Endothelial cell of hepatic sinusoid (primary cell): Measurements from ENCODE around the gene GTPBP3.

ENCODE experiments used
- in situ Hi-C: cut with HindIII; loops from 2 replicates; pipeline ENCODE4 v1.10.0; 2017; ENCODE audit warnings: low sequenced_read_pairs

The GTPBP3 gene

GRCh38 chr19:17376935-17377600 lies 39.7 kb downstream of the GTPBP3 start, which contains the start of gene PLVAP:
PLVAP (minus strand) TSS chr19:17377342; CDS start chr19:17377288, 54 bp downstream.
- in situ Hi-C loops: no loop called here

DNA sequence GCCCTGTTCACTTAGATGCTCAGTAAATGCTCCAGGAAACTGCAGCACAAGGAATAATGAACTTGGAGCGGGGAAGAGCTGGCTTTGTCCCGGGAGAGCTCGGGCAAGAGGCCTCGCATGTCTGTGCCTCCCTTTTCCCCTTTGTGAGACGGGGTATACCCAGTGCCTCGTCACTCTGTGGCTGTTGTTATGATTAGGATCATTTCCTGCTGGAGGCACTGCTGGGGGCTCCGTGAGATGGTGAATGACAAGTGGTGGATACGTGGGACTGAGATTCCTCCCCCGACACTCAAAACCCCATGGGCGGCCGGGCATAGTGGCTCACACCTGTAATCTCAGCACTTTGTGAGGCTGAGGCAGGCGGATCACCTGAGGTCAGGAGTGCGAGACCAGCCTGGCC lies 40.9 kb downstream of the GTPBP3 start:
- in situ Hi-C loops: no loop called here

GRCh38 chr19:17379221-17379631 lies 41.9 kb downstream of the GTPBP3 start:
- in situ Hi-C loops: no loop called here

DNA sequence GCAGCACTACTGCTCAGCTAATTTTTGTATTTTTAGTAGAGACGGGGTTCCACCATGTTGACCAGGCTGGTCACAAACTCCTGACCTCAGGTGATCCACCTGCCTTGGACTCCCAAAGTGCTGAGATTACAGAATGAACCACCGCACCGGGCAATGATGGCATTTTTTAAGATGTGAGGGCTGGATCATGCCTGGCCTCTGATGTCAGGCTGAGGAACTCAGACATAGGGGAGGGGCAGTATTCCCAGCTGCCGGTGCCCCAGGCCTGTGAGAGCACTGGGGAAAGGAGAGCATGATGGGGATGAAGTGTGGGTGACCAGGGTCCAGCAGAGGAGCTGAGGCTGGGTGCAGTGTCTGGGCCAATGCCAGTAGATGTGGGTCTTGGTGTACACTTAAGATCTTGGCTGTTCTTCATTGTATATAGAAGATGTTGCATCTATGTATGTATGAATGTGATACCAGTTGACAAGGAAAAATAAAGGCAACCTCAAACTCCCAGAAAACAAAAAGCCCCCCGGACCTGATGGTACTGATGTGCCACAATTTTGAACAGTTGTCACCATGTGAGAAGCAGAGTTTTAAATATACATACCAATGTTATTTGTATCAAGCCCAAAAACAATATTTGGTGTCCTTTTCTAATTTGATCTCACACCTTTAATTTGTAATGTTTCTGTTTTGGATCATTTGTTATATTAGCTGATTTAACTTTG lies 43.2 kb downstream of the GTPBP3 start:
- in situ Hi-C loops: no loop called here

DNA sequence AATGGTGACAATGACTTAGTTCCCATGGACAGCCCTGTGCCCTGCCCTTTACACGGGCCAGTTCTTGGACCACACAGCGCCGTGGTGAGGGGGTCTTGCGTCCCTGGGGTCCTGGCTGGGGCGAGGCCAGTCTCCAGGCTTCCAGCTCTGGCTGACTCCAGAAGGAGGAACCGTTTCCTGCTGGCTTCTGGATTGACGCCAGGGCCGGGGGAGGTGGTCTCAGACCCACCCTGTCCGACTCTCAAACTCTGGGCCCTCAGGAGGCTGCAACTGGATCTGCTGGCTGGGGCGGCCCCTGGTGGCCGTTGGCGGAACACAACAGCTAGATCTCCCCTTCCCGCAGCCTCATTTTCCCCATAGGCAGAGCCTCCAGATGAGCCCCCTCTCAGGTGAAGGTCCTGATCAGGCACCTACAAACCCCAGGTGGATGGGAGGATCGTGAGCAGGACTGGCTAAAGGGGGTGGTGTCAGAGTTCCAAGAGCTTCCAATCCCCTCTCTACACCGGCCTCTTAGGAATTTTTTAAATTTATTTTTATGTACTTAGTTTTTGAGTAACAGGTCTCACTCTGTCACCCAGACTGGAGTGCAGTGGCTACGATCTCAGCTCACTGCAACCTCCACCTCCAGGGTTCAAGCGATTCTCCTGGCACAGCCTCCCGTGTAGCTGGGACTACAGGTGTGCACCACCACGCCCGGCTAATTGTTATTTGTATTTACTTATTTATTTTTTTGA lies 48.7 kb downstream of the GTPBP3 start:
- in situ Hi-C loops: no loop called here

DNA sequence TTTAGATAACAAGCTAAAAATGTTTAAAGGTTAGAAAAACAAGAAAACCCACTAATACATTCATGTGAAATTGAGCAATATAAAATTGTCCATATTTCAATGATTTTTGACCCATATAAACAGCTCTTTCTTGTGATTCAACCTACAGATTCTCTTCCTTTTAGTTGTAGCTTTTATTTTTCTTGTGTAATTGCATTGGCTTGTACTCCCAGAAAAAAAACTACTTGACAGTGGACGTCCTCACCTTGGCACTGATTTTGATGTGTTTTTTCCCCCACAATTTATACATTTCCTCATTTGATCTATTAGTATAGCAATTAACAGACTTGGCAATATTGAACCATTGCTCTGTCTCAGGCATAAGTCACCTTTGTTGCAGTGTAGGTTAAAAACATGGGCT lies 51.9 kb downstream of the GTPBP3 start:
- in situ Hi-C loops: no loop called here

DNA sequence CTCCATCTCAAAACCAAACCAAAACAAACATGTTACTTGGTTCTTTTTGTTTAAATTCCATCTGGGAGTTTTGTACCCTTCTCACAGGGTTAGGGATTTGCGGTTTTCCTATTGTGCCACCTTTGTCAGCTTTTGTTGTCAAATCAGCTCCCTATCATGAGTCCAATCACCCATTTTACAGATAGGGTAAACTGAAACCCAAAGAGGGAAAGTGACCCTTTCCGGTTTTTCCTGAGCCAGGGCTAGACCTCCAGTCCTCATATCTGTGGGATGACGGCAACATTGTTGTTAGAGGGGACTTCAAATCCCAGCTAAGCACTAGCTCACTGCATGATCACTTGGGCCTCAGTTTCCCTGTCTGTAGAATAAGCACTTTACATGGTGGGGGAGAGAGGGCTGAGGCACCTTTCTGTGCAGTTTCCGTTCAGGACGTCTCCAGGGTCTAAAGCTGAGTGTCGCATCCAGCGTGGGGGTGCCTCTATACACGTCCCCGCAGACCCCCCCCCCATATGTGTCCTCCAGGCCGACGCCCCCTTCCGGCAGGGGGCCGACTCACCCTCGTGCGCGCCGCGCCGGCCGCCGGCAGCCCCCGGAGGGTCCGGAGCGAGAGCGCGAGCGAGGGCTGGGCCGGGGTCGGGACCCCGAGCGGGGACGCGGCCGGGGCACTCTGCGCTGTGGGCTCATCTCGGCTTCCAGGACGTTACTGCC lies 52.8 kb downstream of the GTPBP3 start:
- in situ Hi-C loops: no loop called here

DNA sequence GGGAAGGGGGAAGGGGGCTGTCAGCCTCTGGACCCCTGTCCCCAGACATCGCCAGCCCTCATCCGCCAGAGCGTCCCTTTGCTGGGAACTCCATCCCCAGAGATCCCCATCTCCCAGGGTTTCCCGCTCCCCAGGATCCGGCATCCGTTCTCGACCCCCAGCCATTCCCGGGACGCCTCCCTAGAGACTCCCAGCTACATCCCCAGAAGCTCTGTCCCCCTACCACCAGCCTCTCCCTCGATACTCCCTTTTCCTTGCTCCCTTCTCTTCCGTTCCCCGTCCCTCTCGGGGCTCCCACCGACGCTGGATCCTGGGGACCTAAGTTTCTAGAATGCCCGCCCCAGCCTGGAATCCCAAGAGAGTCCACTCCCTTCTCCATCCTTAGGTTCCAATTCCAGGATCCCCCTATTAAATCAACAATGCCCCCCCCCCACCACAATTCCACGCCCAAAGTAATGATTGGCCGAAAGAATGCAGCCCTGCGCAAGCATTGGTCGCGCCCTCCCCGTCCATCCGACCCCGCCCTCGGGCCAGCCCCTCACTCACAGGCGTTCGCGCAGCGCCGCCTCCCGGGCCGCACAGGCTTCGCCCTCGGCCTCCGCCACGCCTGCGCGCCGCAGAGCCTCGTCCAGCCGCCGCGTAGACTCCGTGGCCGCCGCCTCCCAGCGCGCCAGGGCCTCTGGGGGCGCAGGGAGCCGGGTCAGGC lies 53.5 kb downstream of the GTPBP3 start:
- in situ Hi-C loops: no loop called here

GRCh38 chr19:17391371-17392151 lies 54.2 kb downstream of the GTPBP3 start:
- in situ Hi-C loops: no loop called here
